ENCODE measurements around the gene SLC44A1.

SLC44A1 gene

DNA sequence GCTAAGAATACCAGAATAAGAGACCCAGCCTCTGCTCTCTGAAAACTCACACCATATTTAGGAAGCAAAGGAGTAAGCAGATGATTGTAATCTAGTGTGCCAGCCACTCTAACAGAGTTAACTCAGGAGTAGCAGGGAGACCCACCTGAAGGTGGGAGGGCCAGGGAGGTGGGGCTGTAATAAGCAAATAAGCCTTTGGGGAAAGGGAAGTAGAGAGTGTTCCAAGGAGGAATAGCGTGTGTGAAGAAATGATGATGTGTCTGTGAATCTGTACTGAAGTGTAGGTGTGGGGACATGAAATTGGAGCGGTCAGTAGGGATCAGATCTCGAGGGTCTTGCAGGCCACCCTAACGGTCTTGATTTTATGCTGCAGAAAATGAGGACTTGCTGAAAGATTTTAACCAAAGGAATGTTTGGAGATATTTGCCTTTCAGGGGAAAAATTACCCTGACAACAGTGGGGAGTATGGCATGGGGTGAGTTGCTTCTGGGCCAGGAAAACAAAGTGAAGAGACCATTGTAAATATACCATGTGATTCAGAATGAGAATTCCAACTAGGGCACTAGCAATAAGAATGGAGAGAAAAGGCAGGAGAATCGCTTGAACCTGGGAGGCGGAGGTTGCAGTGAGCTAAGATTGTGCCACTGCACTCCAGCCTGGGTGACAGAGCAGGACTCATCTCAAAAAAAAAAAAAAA is 159.2 kb downstream of the SLC44A1 start:
- ChIA-PET CTCF (no interaction called here), POLR2A (no interaction called here)
- no peak for DNase-seq (ENCODE audit: extremely low spot score)
- TF ChIP-seq SP1 (IDR thresholded peaks at IDR 0.05) (no peak), ELF4 (IDR thresholded peaks at IDR 0.05) (no peak), ARNT (IDR thresholded peaks at IDR 0.05) (no peak), FOXA1 (IDR thresholded peaks at IDR 0.05) (no peak), HDGF (IDR thresholded peaks at IDR 0.05; ENCODE audit: borderline replicate concordance) (no peak), SUZ12 (IDR thresholded peaks at IDR 0.05) (no peak), ZNF384 (IDR thresholded peaks at IDR 0.05) (no peak), CTBP1 (IDR thresholded peaks at IDR 0.05; ENCODE audit: borderline replicate concordance) (no peak), BHLHE40 (IDR thresholded peaks at IDR 0.05; ENCODE audit: borderline replicate concordance) (no peak), FOXM1 (IDR thresholded peaks at IDR 0.05; ENCODE audit: borderline replicate concordance) (no peak), L3MBTL2 (conservative IDR thresholded peaks at IDR 0.05) (no peak), NFRKB (IDR thresholded peaks at IDR 0.05) (no peak), LEF1 (IDR thresholded peaks at IDR 0.05; ENCODE audit: borderline replicate concordance) (no peak), FOXK2 (IDR thresholded peaks at IDR 0.05) (no peak)

DNA sequence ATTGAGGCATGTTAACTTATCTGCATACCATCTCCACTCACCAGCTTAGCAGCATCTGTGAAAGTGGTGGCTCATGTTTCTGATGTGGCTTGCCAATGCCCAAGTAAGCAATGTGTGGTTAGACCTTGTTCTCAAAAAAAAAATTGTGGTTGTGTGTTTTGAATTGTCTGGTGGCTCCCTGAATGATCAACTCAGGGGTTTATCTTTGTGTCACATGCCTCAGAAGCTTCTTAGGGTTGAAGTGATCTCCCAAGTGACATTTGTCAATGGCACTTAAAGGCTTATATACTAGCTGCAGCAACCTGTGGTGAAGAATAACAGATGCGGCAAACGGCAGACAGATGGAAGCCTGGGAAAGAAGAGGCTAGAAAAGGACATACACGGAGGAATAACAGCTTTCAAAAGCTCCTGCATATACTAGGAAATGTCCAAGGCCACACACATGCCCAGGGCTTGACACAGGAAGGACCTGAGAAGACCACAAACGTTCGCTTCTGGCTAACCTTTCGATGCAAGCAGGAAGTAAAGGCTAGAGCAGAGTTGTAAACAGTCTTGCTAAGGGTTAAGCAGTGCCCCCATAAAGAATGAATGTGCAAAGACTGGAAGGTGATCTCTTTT is 161.2 kb downstream of the SLC44A1 start:
- CTCF ChIA-PET = interaction anchor here (0.7 kb wide), 1 partner anchor 17 kb away, joined by 5 read pairs; no protein-coding TSS in a partner anchor
- DNase-seq (ENCODE audit: extremely low spot score) = no peak
- TF ChIP-seq FOXM1 (IDR thresholded peaks at IDR 0.05; ENCODE audit: borderline replicate concordance) (no peak), SUZ12 (IDR thresholded peaks at IDR 0.05) (no peak), LEF1 (IDR thresholded peaks at IDR 0.05; ENCODE audit: borderline replicate concordance) (no peak), ARNT (IDR thresholded peaks at IDR 0.05) (no peak), TARDBP (IDR thresholded peaks at IDR 0.05) (no peak), ZNF384 (IDR thresholded peaks at IDR 0.05) (no peak), FOXA1 (IDR thresholded peaks at IDR 0.05) (no peak), FOXK2 (IDR thresholded peaks at IDR 0.05) (no peak)
- POLR2A ChIA-PET = no interaction called here

DNA sequence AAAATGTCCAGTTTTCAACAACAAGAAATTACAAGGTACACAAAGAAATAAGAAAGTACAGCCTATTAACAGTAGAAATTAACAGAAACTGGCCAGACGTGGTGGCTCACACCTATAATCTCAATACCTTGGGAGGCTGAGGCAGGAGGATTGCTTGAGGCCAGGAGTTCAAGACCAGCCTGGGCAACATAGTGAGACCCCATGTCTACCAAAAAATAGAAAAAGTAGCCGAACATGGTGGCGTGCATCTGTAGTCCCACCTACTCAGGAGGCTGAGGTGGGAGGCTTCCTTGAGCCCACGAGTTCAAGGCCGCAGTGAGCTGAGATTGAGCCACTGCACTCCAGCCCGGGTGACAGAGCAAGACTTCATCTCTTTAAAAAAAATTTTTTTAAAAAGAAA is 161.9 kb downstream of the SLC44A1 start:
- no peak for DNase-seq (ENCODE audit: extremely low spot score)
- POLR2A ChIA-PET = no interaction called here
- CTCF ChIA-PET = no interaction called here
- TF ChIP-seq CTBP1 (IDR thresholded peaks at IDR 0.05; ENCODE audit: borderline replicate concordance) (no peak), TARDBP (IDR thresholded peaks at IDR 0.05) (no peak), ARNT (IDR thresholded peaks at IDR 0.05) (no peak), SUZ12 (IDR thresholded peaks at IDR 0.05) (no peak), ELF4 (IDR thresholded peaks at IDR 0.05) (no peak), FOXM1 (IDR thresholded peaks at IDR 0.05; ENCODE audit: borderline replicate concordance) (no peak), FOXA1 (IDR thresholded peaks at IDR 0.05) (no peak), LEF1 (IDR thresholded peaks at IDR 0.05; ENCODE audit: borderline replicate concordance) (no peak), FOXK2 (IDR thresholded peaks at IDR 0.05) (no peak)
- TF ChIP-seq, protein P1, sequence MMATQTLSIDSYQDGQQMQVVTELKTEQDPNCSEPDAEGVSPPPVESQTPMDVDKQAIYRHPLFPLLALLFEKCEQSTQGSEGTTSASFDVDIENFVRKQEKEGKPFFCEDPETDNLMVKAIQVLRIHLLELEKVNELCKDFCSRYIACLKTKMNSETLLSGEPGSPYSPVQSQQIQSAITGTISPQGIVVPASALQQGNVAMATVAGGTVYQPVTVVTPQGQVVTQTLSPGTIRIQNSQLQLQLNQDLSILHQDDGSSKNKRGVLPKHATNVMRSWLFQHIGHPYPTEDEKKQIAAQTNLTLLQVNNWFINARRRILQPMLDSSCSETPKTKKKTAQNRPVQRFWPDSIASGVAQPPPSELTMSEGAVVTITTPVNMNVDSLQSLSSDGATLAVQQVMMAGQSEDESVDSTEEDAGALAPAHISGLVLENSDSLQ (IDR thresholded peaks at IDR 0.05) = no peak

DNA sequence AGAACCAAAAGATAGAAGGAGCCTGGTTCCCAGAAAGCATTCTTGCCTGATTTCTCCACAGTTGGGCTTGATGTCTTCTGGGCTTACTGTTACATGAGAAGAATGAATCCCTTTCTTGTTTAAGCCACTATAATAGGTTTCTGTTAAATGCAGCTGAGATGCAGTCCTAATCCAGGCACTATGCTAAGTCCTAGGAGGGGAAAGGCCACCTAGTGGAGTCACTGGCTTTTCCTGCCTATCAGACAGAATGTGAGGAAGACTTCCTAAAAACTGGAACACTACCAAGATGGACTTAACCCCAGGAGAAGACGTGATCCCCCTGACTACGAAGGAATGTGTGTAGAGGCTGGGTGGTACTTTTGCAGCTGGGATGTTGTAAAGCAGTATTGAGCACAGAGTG is 169.1 kb downstream of the SLC44A1 start:
- POLR2A ChIA-PET = no interaction called here
- CTCF ChIA-PET = interaction anchor here (0.6 to 1.0 kb wide), 3 partner anchors 162 to 914 kb away, joined by 3 read pairs; no protein-coding TSS in a partner anchor
- DNase-seq (ENCODE audit: extremely low spot score) = peak; percentile 30
- TF ChIP-seq FOXA1 (IDR thresholded peaks at IDR 0.05) = no peak
- TF ChIP-seq ELF4 (IDR thresholded peaks at IDR 0.05) = no peak
- no peak for TF ChIP-seq ARNT (IDR thresholded peaks at IDR 0.05)
- TF ChIP-seq HDGF (IDR thresholded peaks at IDR 0.05; ENCODE audit: borderline replicate concordance) = no peak
- no peak for TF ChIP-seq LEF1 (IDR thresholded peaks at IDR 0.05; ENCODE audit: borderline replicate concordance)
- TF ChIP-seq, protein P1 (IDR thresholded peaks at IDR 0.05) = no peak

DNA sequence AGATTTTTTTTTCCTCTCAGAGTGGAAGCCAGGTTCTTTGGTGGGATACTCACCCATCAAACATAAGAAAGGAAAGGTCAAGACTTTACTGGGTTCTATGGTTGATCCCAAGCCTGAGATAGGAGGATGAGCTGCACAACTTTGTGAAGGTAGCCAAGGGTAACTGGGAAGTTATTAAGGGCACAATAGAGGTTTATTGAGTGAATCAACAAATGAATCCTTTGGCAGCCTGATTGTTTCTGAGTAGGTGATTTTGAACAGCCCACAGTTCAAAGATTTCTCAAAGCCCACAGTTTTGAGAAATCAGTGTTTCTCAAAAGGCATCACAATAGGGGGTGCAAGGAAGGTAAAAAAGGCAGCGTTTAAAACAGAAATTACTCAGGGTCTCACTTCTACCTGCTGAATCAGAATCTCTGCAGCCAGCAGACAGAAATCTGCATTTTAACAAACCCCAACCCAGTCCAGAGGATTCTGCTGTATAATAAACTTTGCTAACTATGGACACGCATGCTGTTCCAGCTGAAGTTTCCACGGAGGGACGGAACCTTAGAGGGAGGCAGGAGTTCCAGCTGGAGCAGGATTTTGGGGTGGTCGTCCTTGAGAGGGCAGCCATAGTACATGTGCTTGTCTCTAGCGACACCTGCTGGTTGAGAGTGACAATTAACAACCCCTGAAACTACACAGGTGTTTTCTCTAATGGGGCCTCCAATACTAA is 170.7 kb downstream of the SLC44A1 start:
- peak; percentile 69 for DNase-seq (ENCODE audit: extremely low spot score)
- ChIA-PET CTCF (interaction anchor here (0.6 to 1.5 kb wide), 5 partner anchors 162 to 607 kb away, joined by 3 to 4 read pairs (median 3); no protein-coding TSS in a partner anchor), POLR2A (no interaction called here)
- TF ChIP-seq FOXM1 (IDR thresholded peaks at IDR 0.05; ENCODE audit: borderline replicate concordance) = no peak
- no peak for TF ChIP-seq TARDBP (IDR thresholded peaks at IDR 0.05)

DNA sequence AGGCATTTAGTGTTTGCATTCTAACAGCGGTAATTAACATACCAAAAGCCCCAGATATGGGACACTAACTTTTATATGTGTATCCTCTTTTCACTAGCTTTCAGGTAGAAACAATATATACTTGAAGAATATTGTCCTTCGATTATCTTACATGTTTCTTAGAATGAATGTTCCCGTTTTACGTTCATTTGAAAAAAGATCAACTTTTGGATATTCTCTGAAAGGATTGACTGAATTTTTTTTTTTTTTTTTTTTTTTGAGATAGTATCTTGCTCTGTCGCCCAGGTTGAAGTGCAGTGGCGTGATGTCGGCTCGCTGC is 171.2 kb downstream of the SLC44A1 start:
- CTCF ChIA-PET = interaction anchor here (0.7 to 1.5 kb wide), 3 partner anchors 173 to 552 kb away, joined by 3 to 4 read pairs (median 3); no protein-coding TSS in a partner anchor
- POLR2A ChIA-PET = no interaction called here
- DNase-seq (ENCODE audit: extremely low spot score) = no peak
- TF ChIP-seq BHLHE40 (IDR thresholded peaks at IDR 0.05; ENCODE audit: borderline replicate concordance) (no peak), CTBP1 (IDR thresholded peaks at IDR 0.05; ENCODE audit: borderline replicate concordance) (no peak), ARNT (IDR thresholded peaks at IDR 0.05) (no peak), SUZ12 (IDR thresholded peaks at IDR 0.05) (no peak), HDGF (IDR thresholded peaks at IDR 0.05; ENCODE audit: borderline replicate concordance) (no peak), L3MBTL2 (conservative IDR thresholded peaks at IDR 0.05) (no peak), FOXA1 (IDR thresholded peaks at IDR 0.05) (no peak), TARDBP (IDR thresholded peaks at IDR 0.05) (no peak)

DNA sequence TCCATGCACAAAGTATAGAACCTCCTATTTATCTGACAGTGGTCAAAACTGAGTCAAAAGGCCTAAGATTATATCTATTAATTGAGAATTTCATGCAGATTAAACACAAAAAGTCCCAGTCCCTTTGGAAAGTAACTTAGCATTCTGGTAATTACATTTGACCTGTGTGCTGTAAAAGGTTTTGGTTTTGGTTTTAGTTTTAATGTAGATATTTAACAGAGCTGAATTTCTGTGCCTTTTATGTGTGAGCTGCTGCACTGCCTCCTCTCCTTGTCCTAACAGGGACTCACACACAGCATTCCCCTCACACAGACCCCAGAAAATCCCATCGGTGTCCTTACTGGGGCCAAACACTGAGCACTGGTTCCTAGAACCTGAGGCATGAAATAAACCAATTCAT is 172.4 kb downstream of the SLC44A1 start:
- TF ChIP-seq ARNT (IDR thresholded peaks at IDR 0.05) = no peak
- no peak for TF ChIP-seq BHLHE40 (IDR thresholded peaks at IDR 0.05; ENCODE audit: borderline replicate concordance)
- TF ChIP-seq, protein P1 (IDR thresholded peaks at IDR 0.05) = no peak
- no peak for TF ChIP-seq ZNF384 (IDR thresholded peaks at IDR 0.05)
- no peak for TF ChIP-seq LEF1 (IDR thresholded peaks at IDR 0.05; ENCODE audit: borderline replicate concordance)
- TF ChIP-seq FOXA1 (IDR thresholded peaks at IDR 0.05) = no peak
- no peak for TF ChIP-seq FOXK2 (IDR thresholded peaks at IDR 0.05)
- no peak for TF ChIP-seq L3MBTL2 (conservative IDR thresholded peaks at IDR 0.05)
- TF ChIP-seq TARDBP (IDR thresholded peaks at IDR 0.05) = no peak
- no peak for TF ChIP-seq HDGF (IDR thresholded peaks at IDR 0.05; ENCODE audit: borderline replicate concordance)
- no peak for TF ChIP-seq SP1 (IDR thresholded peaks at IDR 0.05)
- TF ChIP-seq NFRKB (IDR thresholded peaks at IDR 0.05) = no peak
- no peak for TF ChIP-seq FOXM1 (IDR thresholded peaks at IDR 0.05; ENCODE audit: borderline replicate concordance)
- no peak for TF ChIP-seq SUZ12 (IDR thresholded peaks at IDR 0.05)
- no peak for TF ChIP-seq ELF4 (IDR thresholded peaks at IDR 0.05)
- no peak for TF ChIP-seq CTBP1 (IDR thresholded peaks at IDR 0.05; ENCODE audit: borderline replicate concordance)
- ChIA-PET CTCF (no interaction called here), POLR2A (no interaction called here)
- no peak for DNase-seq (ENCODE audit: extremely low spot score)
